Measurements from ENCODE around the gene LIX1L. TPM values are rescaled to one million over a fixed set of nuclear protein-coding genes. Genes with fewer than 3 reads are reported as not detected.

The LIX1L gene
- total and polyA plus RNA-seq, 2 of the 13 experiments (the other 11 are each of a cell fraction or from before 2014, with no cell fraction given), result 8.1 to 24.9 TPM

DNA sequence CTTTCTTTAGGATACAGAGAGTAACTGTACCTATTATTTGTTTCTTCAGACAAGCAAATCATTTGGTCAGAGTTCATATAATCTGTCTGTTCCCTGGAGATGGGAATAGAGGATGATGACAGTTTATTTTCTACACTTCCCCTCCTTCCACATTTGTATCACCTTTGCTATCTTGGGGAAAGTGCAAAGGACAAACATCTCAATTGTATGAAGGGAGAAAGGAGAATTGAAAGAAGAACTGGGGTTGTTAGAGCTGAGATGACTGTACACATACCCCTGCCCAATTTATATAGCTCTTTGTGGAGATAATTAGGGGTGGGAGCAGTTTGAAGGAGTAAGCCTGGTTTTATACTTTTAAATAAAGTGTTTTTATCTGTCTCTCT is 20.6 kb upstream of the LIX1L start:
- no peaks in the 10 kb centered on the region for H3K79me2 ChIP-seq (ENCODE audit: insufficient read depth, low read length)
- no peak overlapping the region for H3K27ac ChIP-seq (ENCODE audit: extremely low read length, insufficient read depth, low read length)
- no peak overlapping the region for H3K9ac ChIP-seq (ENCODE audit: insufficient read depth, low read depth, low read length)
- peak overlapping the region; percentile 32; the same call in 1 of the 2 replicates for H3K4me2 ChIP-seq (ENCODE audit: low read depth, low read length)
- peaks cover 66% of the 10 kb centered on the region for H3K4me1 ChIP-seq (ENCODE audit: insufficient read depth, low read length)
- H3K36me3 ChIP-seq (replicated peaks in 1 of 2; ENCODE audit: control insufficient read depth in 1 of 2, insufficient read depth in 2 of 2, low read length in 2 of 2), result no peaks in the 10 kb centered on the region
- DNase-seq (ENCODE audit: low spot score) (no peak), FAIRE-seq (no peak), ATAC-seq (no peak)
- CTCF ChIA-PET (ENCODE audit: low intra/inter-chr PET ratio, low total read pairs), result interaction anchor here (1.0 to 4.4 kb wide), 4 partner anchors 28 to 86 kb away, joined by 3 to 60 read pairs (median 14); no protein-coding TSS in a partner anchor
- intact Hi-C loops (cut with micrococcal nuclease; ENCODE audit: unreplicated experiment) (loop anchor here (5.0 kb wide), 1 partner anchor 86 kb away; no protein-coding TSS in a partner anchor), in situ Hi-C loops (cut with HindIII; ENCODE audit: extremely low pct_ligation_motif_present, low pct_unique_long_range_greater_than_20kb) (loop anchor here (5.0 kb wide), 1 partner anchor 34 kb away; no protein-coding TSS in a partner anchor)
- no peaks in the 10 kb centered on the region for H3K27me3 ChIP-seq (ENCODE audit: control insufficient read depth in 1 of 2, insufficient read depth in 2 of 2, low read length in 2 of 2)
- POLR2A ChIA-PET, result interaction anchor here (1.6 to 2.1 kb wide), 2 partner anchors 14 kb away, joined by 5 to 7 read pairs; partner anchors contain the start of genes ANKRD34A and POLR3GL
- H3K4me3 ChIP-seq (replicated peaks in 1 of 3; ENCODE audit: insufficient read depth in 1 of 3, low read depth in 2 of 3, low read length in 3 of 3), result no peak overlapping the region
- H4K20me1 ChIP-seq (ENCODE audit: insufficient read depth, low read length), result no peaks in the 10 kb centered on the region
- TF ChIP-seq ZNF317 (CRISPR knock-in tag; IDR thresholded peaks at IDR 0.05), result no peak
- no peak for TF ChIP-seq SOX6 (IDR thresholded peaks at IDR 0.05)
- TF ChIP-seq SOX6 (CRISPR knock-in tag; IDR thresholded peaks at IDR 0.05), result 0 out of 2 replicates have a peak, but pooled peaks have one; percentile 3
- no peaks in the 10 kb centered on the region for H3K9me3 ChIP-seq (ENCODE audit: low read length)
- no peak overlapping the region for H2AFZ ChIP-seq (ENCODE audit: low read length)
- no TSS peak for BruUV-seq (replicated peaks)

DNA sequence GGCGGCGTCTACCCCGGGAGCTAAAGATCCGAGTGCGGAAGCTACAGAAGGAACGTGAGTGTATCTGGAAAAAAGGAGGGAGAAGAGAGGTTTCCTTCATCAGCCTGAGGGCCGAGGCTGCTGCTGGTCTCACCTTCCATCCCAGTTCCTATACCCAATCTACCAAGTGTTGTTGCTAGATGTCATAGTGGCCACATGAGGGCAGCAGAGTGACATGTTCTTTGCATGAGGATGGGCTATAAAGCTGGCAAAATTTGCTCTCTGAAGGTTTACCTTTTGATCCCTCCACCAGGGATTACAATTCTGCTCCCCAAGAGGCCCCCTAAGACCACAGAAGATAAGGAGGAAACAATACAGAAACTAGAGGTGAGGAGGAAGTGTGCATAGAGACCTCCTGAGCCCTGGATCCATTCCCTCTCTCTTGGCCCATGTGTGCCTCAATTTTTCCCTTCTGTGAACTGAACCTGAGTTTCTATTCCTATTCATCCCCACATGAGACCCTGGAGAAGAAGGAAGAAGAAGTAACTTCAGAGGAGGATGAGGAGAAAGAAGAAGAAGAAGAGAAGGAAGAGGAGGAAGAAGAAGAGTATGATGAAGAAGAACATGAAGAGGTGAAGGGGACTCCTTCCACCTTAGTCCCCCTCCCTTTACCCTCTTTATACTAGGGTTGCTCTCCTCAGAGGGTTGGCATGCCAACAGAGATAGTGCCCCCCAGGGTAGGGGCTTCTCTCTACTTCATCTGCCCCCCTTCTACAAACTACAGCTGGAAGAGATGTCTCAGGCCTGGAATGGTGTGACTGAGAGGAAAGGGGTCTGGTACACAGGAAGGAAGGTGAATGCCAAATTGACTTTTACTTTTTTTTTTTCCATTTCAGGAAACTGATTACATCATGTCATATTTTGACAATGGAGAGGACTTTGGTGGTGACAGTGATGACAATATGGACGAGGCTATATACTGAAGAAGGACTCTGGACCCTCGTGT is 20.0 kb upstream of the LIX1L start:
- peak; percentile 94 for FAIRE-seq
- in situ Hi-C loops (cut with HindIII; ENCODE audit: extremely low pct_ligation_motif_present, low pct_unique_long_range_greater_than_20kb), result loop anchor here (5.0 kb wide), 1 partner anchor 35 kb away; no protein-coding TSS in a partner anchor
- TF ChIP-seq POLR2G (IDR thresholded peaks at IDR 0.05; ENCODE audit: low read depth, low read length) (no peak), ZBTB21 (CRISPR knock-in tag; IDR thresholded peaks at IDR 0.05) (no peak), TGIF2 (CRISPR knock-in tag; IDR thresholded peaks at IDR 0.05) (no peak), ISL2 (CRISPR knock-in tag; IDR thresholded peaks at IDR 0.05) (0 out of 2 replicates have a peak, but pooled peaks have one; percentile 42), KMT2B (CRISPR knock-in tag; IDR thresholded peaks at IDR 0.05) (0 out of 2 replicates have a peak, but pooled peaks have one; percentile 30), DNMT3B (CRISPR knock-in tag; conservative IDR thresholded peaks at IDR 0.05) (0 out of 2 replicates have a peak, but pooled peaks have one; percentile 25), ATF7 (IDR thresholded peaks at IDR 0.05) (0 out of 2 replicates have a peak, but pooled peaks have one; percentile 9), ATF7 (CRISPR knock-in tag; IDR thresholded peaks at IDR 0.05) (no peak), CEBPB (IDR thresholded peaks at IDR 0.05; ENCODE audit: borderline replicate concordance, low read depth, low read length) (no peak), SOX6 (IDR thresholded peaks at IDR 0.05) (no peak), SOX6 (CRISPR knock-in tag; IDR thresholded peaks at IDR 0.05) (0 out of 2 replicates have a peak, but pooled peaks have one; percentile 4), GATAD2A (CRISPR knock-in tag; IDR thresholded peaks at IDR 0.05) (peak; percentile 31), ETV6 (CRISPR knock-in tag; conservative IDR thresholded peaks at IDR 0.05) (no peak), RAD21 (CRISPR knock-in tag; IDR thresholded peaks at IDR 0.05) (peak; percentile 81), ZNF124 (CRISPR knock-in tag; IDR thresholded peaks at IDR 0.05) (0 out of 2 replicates have a peak, but pooled peaks have one; percentile 43)
- TF ChIP-seq, protein P1, sequence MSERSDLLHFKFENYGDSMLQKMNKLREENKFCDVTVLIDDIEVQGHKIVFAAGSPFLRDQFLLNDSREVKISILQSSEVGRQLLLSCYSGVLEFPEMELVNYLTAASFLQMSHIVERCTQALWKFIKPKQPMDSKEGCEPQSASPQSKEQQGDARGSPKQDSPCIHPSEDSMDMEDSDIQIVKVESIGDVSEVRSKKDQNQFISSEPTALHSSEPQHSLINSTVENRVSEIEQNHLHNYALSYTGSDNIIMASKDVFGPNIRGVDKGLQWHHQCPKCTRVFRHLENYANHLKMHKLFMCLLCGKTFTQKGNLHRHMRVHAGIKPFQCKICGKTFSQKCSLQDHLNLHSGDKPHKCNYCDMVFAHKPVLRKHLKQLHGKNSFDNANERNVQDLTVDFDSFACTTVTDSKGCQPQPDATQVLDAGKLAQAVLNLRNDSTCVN (CRISPR knock-in tag; IDR thresholded peaks at IDR 0.05; ENCODE audit: borderline replicate concordance), result 0 out of 2 replicates have a peak, but pooled peaks have one; percentile 35

More for the DNA sequence above, 20.0 kb upstream of the LIX1L start:
- ATAC-seq (peak; percentile 76), DNase-seq (ENCODE audit: low spot score) (peak; percentile 78)
- Histone ChIP-seq H3K36me3 (replicated peaks in 1 of 2; ENCODE audit: control insufficient read depth in 1 of 2, insufficient read depth in 2 of 2, low read length in 2 of 2) (no peaks in the 10 kb centered on the region), H2AFZ (ENCODE audit: low read length) (no peak overlapping the region), H3K27me3 (ENCODE audit: control insufficient read depth in 1 of 2, insufficient read depth in 2 of 2, low read length in 2 of 2) (no peaks in the 10 kb centered on the region), H3K79me2 (ENCODE audit: insufficient read depth, low read length) (no peaks in the 10 kb centered on the region), H3K4me3 (replicated peaks in 1 of 3; ENCODE audit: insufficient read depth in 1 of 3, low read depth in 2 of 3, low read length in 3 of 3) (no peak overlapping the region), H3K9ac (ENCODE audit: insufficient read depth, low read depth, low read length) (no peak overlapping the region), H4K20me1 (ENCODE audit: insufficient read depth, low read length) (no peaks in the 10 kb centered on the region), H3K4me2 (ENCODE audit: low read depth, low read length) (peak overlapping the region; percentile 32; the same call in 1 of the 2 replicates), H3K27ac (ENCODE audit: extremely low read length, insufficient read depth, low read length) (no peak overlapping the region), H3K9me3 (ENCODE audit: low read length) (no peaks in the 10 kb centered on the region), H3K4me1 (ENCODE audit: insufficient read depth, low read length) (peaks cover 66% of the 10 kb centered on the region)
- intact Hi-C loops (cut with micrococcal nuclease; ENCODE audit: unreplicated experiment), result loop anchor here (1.0 to 5.0 kb wide), 2 partner anchors 30 to 85 kb away; no protein-coding TSS in a partner anchor
- 17% methylated on average over 9 of the region's 9 CpGs for WGBS (ENCODE audit: low lambda C conversion rate)
- BruUV-seq (replicated peaks), result TSS peak; percentile 81
- ChIA-PET CTCF (ENCODE audit: low intra/inter-chr PET ratio, low total read pairs) (interaction anchor here (1.0 to 4.4 kb wide), 5 partner anchors 29 to 86 kb away, joined by 3 to 60 read pairs (median 4); no protein-coding TSS in a partner anchor), POLR2A (no interaction called here)

All from HepG2 (cell line).